Endothelial cell of umbilical vein (primary cell): ENCODE data around the gene PRDM10. TPM values are rescaled to one million over a fixed set of nuclear protein-coding genes. Genes with fewer than 3 reads are reported as not detected.

Experiments used
- BruUV-seq: library from RNA; stranded (reverse); fragments of 400-500 nt; replicated peaks from 2 replicates; lab custom pipeline; 2021; lab: Mats Ljungman, UMichigan
- CTCF ChIA-PET: fragments of 300-600, 350-600 bp; sonication (Branson Sonifier 250); formaldehyde crosslinking; loops from one replicate; lab custom pipeline; 2021; ENCODE audit warnings: antibody characterized with exemption, inconsistent platforms; lab: Charles Lee
- POLR2A ChIA-PET: fragments of 300-600, 350-600 bp; sonication (Branson Sonifier 250); formaldehyde crosslinking; loops from one replicate; lab custom pipeline; 2021; ENCODE audit warnings: antibody characterized with exemption, inconsistent platforms; lab: Charles Lee
- DNase-seq: peaks from one replicate; pipeline ENCODE4 v3.0.0-alpha.2; 2011; ENCODE audit warnings: low read depth, low spot score
- FAIRE-seq: peaks from 2 replicates; lab custom pipeline; 2011; peaks lifted over from hg19 to GRCh38; lab: Jason Lieb, UNC
- H2AFZ ChIP-seq: 2 replicates; pipeline ENCODE4 v1.6.0; 2012; ENCODE audit warnings: low read depth, low read length, control low read depth, inconsistent platforms
- H3K27ac ChIP-seq: 2 replicates; pipeline ENCODE4 v1.5.1; 2011; ENCODE audit warnings: low read depth, mild to moderate bottlenecking, control low read depth, low read length, moderate library complexity; ENCODE audit not compliant: insufficient read depth
- H3K27me3 ChIP-seq, 2 experiments: 2 replicates each; pipeline versions ENCODE4 v1.6.0 to v1.6.1; 2011; ENCODE audit warnings: low read length in 2 of 2, mixed read lengths in 1 of 2; ENCODE audit not compliant: control insufficient read depth in 2 of 2, insufficient read depth in 2 of 2
- H3K36me3 ChIP-seq, 2 experiments: 2 replicates in 1 of 2; 3 replicates in 1 of 2; pipeline ENCODE4 v1.5.1; 2011; ENCODE audit warnings: low read length in 2 of 2, mild to moderate bottlenecking in 1 of 2, moderate library complexity in 1 of 2; ENCODE audit not compliant: control insufficient read depth in 2 of 2, insufficient read depth in 2 of 2; ENCODE audit errors: extremely low read depth in 1 of 2
- H3K4me1 ChIP-seq: 3 replicates; pipeline ENCODE4 v1.5.1; 2011; ENCODE audit warnings: mild to moderate bottlenecking, low read length; ENCODE audit not compliant: control insufficient read depth, insufficient read depth; ENCODE audit errors: extremely low read depth
- H3K4me2 ChIP-seq: 2 replicates; pipeline ENCODE4 v1.6.1; 2011; ENCODE audit warnings: low read length, control low read depth, mixed read lengths; ENCODE audit not compliant: insufficient read depth
- H3K4me3 ChIP-seq, 3 experiments: fragments of 200-600 bp in 1 of 3; sonication (generic), shearing (Covaris generic) in 1 of 3; replicated peaks in 1 of 3; 2 replicates each; pipeline ENCODE4 v1.5.1; 2011 to 2016; ENCODE audit warnings: control low read depth in 3 of 3, low read length in 3 of 3, mild to moderate bottlenecking in 2 of 3, inconsistent platforms in 1 of 3, low read depth in 1 of 3, moderate library complexity in 1 of 3; ENCODE audit not compliant: insufficient read depth in 1 of 3
- H3K79me2 ChIP-seq: 2 replicates; pipeline ENCODE4 v1.6.0; 2012; ENCODE audit warnings: low read length, inconsistent platforms; ENCODE audit not compliant: control insufficient read depth, insufficient read depth
- H3K9ac ChIP-seq: replicated peaks from 2 replicates; pipeline ENCODE3; 2011; ENCODE audit warnings: low read length, control low read depth; ENCODE audit not compliant: insufficient read depth; ENCODE audit errors: extremely low read depth
- H3K9me1 ChIP-seq: replicated peaks from 3 replicates; pipeline ENCODE4 v1.6.0; 2011; ENCODE audit warnings: mild to moderate bottlenecking, low read length; ENCODE audit not compliant: control insufficient read depth, insufficient read depth; ENCODE audit errors: extremely low read depth
- H3K9me3 ChIP-seq: replicated peaks from 2 replicates; pipeline ENCODE4 v1.5.1; 2012; ENCODE audit warnings: low read length, inconsistent platforms; ENCODE audit not compliant: control insufficient read depth, insufficient read depth
- H4K20me1 ChIP-seq: replicated peaks from 2 replicates; pipeline ENCODE3; 2011; ENCODE audit warnings: mild to moderate bottlenecking, low read length; ENCODE audit not compliant: control insufficient read depth, insufficient read depth; ENCODE audit errors: extremely low read depth
- CTCF ChIP-seq, 2 donors: IDR thresholded peaks; 1 replicate in 1 of 2; 2 replicates in 1 of 2; pipeline ENCODE4 v1.5.1; 2011; ENCODE audit warnings: low read length in 2 of 2, mild to moderate bottlenecking in 2 of 2, moderate library complexity in 2 of 2, control low read depth in 1 of 2, inconsistent platforms in 1 of 2, low read depth in 1 of 2; ENCODE audit not compliant: insufficient read depth in 1 of 2; ENCODE audit errors: extremely low read depth in 1 of 2
- FOS ChIP-seq: IDR thresholded peaks from 2 replicates; pipeline ENCODE4 v1.6.1; 2011; ENCODE audit warnings: mild to moderate bottlenecking, low read length, moderate library complexity, borderline replicate concordance; ENCODE audit not compliant: insufficient read depth
- GATA2 ChIP-seq: IDR thresholded peaks from 2 replicates; pipeline ENCODE4 v1.7.0; 2011; ENCODE audit warnings: low read depth, mild to moderate bottlenecking, moderate library complexity, mixed read lengths, low read length; ENCODE audit not compliant: insufficient read length, insufficient read depth
- MAX ChIP-seq: IDR thresholded peaks from 2 replicates; pipeline ENCODE4 v1.6.1; 2011; ENCODE audit not compliant: insufficient read depth, insufficient read length
- MYC ChIP-seq: IDR thresholded peaks from one replicate; pipeline ENCODE4 v1.6.1; 2011; ENCODE audit warnings: mild to moderate bottlenecking, low read depth, low read length
- POLR2A ChIP-seq: IDR thresholded peaks from 2 replicates; pipeline ENCODE4 v1.6.1; 2012; ENCODE audit warnings: low read depth, mild to moderate bottlenecking, control low read depth, low read length
- dilution Hi-C: fragments of 300-500 bp; cut with MboI; formaldehyde crosslinking; loops from one replicate; pipeline ENCODE4 v1.15.0; 2019; ENCODE audit warnings: low sequenced_read_pairs; ENCODE audit not compliant: extremely low pct_ligation_motif_present
- intact Hi-C: fragments of 100-400 bp; cut with micrococcal nuclease; formaldehyde crosslinking; loops from one replicate; pipeline ENCODE4 v1.10.0; 2022
- polyA plus RNA-seq, 4 experiments: library from polyadenylated mRNA; depleted of rRNA in 3 of 4; stranded (reverse) in 3 of 4; unstranded in 1 of 4; fragments of >200 nt; gene quantifications; 2 replicates each; pipeline versions ENCODE4 v1.2.1 to v1.2.3, GENCODE V29; 2011 to 2012; ENCODE audit warnings: missing spikeins in 1 of 4
- total RNA-seq: library from RNA; stranded (reverse); gene quantifications from 2 replicates; pipeline ENCODE4 v1.2.3, GENCODE V29; 2021

PRDM10 gene
- total and polyA plus RNA-seq, 2 donors (not counting 3 experiments of a cell fraction or from before 2014, with no cell fraction given): 9.6 to 13.0 TPM

- TF ChIP-seq MYC (no peak), POLR2A (no peak), GATA2 (no peak), FOS (no peak), MAX (no peak)
- Histone ChIP-seq H3K4me3 (no peak overlapping the region), H3K27me3 (no peaks in the 10 kb centered on the region), H3K4me1 (no peaks in the 10 kb centered on the region), H3K9me1 (no peaks in the 10 kb centered on the region), H3K36me3 (peaks cover 2 to 6% of the 10 kb centered on the region in 2 experiments), H4K20me1 (no peaks in the 10 kb centered on the region), H3K4me2 (no peak overlapping the region), H3K9me3 (no peaks in the 10 kb centered on the region), H3K79me2 (no peaks in the 10 kb centered on the region), H2AFZ (no peak overlapping the region), H3K9ac (no peak overlapping the region), H3K27ac (no peak overlapping the region)
- BruUV-seq: no TSS peak
- CTCF ChIA-PET: interaction anchor here (1.1 kb wide), 1 partner anchor 200 kb away, joined by 4 read pairs; no protein-coding TSS in a partner anchor
- intact Hi-C loops: no loop called here
- FAIRE-seq (no peak), DNase-seq (no peak)
- dilution Hi-C loops: no loop called here
- POLR2A ChIA-PET: no interaction called here
Observed at GRCh38 chr11:129932381-129933067, 70.1 kb downstream of the PRDM10 start.

GRCh38 chr11:129930743-129931142 is 71.9 kb downstream of the PRDM10 start:
- no TSS peak for BruUV-seq
- intact Hi-C loops: no loop called here
- CTCF ChIA-PET: interaction anchor here (1.3 to 12.9 kb wide), 4 partner anchors 9 to 201 kb away, joined by 3 to 399 read pairs (median 4); no protein-coding TSS in a partner anchor
- no peaks in the 10 kb centered on the region for H3K9me1 ChIP-seq
- DNase-seq (no peak), FAIRE-seq (no peak)
- H3K4me2 ChIP-seq: no peak overlapping the region
- no peak overlapping the region for H3K9ac ChIP-seq
- TF ChIP-seq MAX: no peak
- no peak for TF ChIP-seq CTCF (IDR thresholded peaks at IDR 0.05; ENCODE audit: extremely low read depth in 1 of 2, insufficient read depth in 1 of 2, low read depth in 1 of 2, low read length in 2 of 2)
- POLR2A ChIA-PET: no interaction called here
- peaks cover 0 to 6% of the 10 kb centered on the region in 2 experiments for H3K36me3 ChIP-seq
- dilution Hi-C loops: no loop called here
- H3K27me3 ChIP-seq: no peaks in the 10 kb centered on the region
- H3K4me1 ChIP-seq: no peaks in the 10 kb centered on the region
- no peaks in the 10 kb centered on the region for H4K20me1 ChIP-seq
- no peaks in the 10 kb centered on the region for H3K9me3 ChIP-seq
- no peak overlapping the region for H2AFZ ChIP-seq
- H3K79me2 ChIP-seq: no peaks in the 10 kb centered on the region
- H3K4me3 ChIP-seq: no peak overlapping the region
- H3K27ac ChIP-seq: no peak overlapping the region
